ENCODE data around the gene IFT122.
"Not testable (repeated sequence)": the region's sequence is repeated elsewhere in the genome, so short reads cannot be mapped to it uniquely, and the experiment has no call there.

IFT122 gene

DNA sequence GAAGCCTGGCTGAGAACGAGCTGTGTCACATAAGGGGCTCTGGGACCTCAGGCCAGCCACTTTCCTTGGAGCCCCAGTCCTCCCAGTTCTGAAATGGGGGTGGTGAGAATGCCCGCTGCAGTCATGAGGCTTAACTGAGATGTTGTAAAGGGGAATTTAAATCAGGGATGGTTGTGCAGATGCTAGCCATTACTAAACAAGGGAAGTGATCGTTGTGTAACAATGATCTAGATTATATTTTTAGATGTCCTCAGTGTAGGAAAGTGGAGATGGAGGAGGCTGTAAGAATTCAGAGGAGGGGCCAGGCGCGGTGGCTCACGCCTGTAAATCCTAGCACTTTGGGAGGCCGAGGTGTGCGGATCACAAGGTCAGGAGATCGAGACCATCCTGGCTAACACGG is 49.2 kb downstream of the IFT122 start:
- not testable (repeated sequence) for FAIRE-seq; DNase-seq (ENCODE audit: extremely low spot score, insufficient read length, low read depth)

DNA sequence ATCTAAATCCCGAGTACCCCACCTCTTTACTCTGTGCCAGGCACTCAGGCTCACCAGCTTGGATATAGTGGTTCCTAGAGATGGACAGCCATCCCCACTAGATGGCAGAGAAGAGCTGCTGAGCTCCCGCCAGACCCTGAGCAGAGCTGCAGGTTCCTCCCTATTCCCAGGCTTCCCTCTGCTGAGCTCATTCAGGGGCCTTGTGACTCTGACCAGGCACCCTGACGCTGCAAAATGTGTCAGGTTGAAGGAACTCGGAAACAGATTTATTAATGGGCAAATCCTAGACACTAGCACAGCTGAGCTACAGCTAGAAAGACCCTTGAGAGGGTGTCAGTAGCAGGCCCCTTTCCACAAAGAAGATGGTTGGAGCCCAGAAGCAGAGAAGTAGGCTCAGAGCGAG is 50.2 kb downstream of the IFT122 start:
- peak; percentile 81 for FAIRE-seq
- DNase-seq (ENCODE audit: extremely low spot score, insufficient read length, low read depth): peak; percentile 67

DNA sequence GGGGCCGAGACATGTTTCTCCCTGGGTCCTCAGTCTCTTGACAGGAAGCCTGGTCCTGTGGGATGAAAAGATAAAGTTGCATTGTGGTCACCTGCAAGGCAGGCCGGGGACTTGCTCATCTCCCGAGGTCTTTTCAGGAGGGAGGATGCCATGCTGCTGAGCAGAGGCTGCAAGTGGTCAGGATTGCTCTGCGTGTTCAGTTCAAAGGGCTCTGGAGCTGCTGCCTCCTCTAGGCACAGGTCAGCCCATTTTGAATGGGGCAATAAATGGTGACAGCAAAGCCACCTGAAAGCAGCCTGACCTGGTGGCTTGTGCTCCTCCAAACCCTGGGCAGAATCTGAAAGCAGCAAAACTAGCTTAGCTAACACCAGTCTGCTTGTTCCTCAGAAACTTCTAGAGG is 51.1 kb downstream of the IFT122 start:
- not testable (repeated sequence) for DNase-seq (ENCODE audit: extremely low spot score, insufficient read length, low read depth); FAIRE-seq

DNA sequence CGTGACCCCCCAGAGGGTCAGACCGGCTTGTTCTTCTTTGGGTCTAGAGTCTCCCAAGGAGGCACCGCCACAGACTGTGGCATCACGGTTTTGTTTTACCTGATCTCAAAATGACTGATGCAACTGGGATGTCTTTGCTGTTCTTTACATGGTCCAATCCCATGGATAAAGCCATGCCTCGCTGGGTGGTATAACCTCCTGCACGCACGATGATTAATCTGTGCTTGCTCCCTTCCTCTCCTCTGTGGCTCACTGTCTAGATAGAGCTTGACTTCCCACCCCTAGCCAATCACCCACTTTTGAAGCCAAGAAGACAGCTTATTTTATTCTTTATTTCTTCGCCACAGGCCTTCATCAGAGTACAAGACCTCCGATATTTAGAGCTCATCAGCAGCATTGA is 51.8 kb downstream of the IFT122 start:
- FAIRE-seq (no peak), DNase-seq (ENCODE audit: extremely low spot score, insufficient read length, low read depth) (no peak)

DNA sequence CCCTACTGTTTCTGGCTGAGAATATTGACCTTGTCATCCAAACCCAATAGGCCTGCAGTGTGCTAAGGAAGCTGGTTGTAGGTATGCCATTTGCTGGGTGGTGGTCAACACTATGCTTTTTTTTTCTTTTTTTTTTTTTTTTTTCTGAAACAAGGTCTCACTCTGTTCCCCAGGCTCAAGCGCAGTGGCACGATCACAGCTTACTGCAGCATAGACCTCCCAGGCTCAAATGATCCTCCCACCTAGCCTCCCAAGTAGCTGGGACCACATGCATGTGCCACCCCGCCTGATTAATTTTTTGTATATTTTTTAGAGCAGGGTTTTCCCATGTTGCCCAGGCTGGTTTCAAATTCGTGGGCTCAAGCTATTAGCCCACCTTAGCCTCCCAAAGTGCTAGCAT is 52.7 kb downstream of the IFT122 start:
- no peak for FAIRE-seq
- no peak for DNase-seq (ENCODE audit: extremely low spot score, insufficient read length, low read depth)

DNA sequence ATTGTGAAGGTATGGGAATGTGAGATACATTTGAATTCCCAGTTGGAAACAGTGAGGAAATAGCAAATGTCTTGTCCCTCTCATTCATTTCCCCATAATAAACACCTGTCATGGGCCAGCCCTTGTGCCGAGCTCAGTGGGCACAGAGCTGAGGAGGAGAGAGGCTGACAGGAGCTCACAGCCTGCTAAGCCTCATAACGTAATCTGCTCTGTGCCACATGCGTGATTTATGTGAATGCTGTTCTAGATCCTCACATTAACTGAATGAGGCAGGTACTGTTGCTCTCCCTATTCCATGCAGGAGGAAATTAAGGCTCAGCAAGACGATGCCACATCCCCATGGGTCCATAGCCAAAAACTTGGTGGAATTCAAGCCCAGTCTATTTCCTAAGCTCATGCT is 53.2 kb downstream of the IFT122 start:
- no peak for DNase-seq (ENCODE audit: extremely low spot score, insufficient read length, low read depth)
- FAIRE-seq: no peak

DNA sequence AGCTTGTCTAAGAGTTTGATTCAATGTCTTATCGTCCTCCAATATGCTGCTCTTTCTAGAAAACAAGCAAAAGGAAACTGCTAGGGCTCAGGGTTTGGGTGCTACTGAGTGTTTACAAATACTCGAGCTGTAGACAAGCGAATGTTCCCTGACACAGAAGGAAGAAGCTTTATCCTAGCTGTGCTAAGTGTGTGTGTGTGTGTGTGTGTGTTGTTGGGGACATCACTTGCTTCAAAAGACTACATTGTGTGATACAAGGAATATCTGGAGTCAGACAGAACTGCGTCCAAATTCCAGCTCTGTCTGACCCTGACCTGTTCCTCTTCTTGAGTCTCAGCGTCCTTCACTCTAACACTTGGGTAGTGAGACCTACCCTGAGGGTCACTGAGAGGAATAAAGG is 54.5 kb downstream of the IFT122 start:
- not testable (repeated sequence) for FAIRE-seq; DNase-seq (ENCODE audit: extremely low spot score, insufficient read length, low read depth)

DNA sequence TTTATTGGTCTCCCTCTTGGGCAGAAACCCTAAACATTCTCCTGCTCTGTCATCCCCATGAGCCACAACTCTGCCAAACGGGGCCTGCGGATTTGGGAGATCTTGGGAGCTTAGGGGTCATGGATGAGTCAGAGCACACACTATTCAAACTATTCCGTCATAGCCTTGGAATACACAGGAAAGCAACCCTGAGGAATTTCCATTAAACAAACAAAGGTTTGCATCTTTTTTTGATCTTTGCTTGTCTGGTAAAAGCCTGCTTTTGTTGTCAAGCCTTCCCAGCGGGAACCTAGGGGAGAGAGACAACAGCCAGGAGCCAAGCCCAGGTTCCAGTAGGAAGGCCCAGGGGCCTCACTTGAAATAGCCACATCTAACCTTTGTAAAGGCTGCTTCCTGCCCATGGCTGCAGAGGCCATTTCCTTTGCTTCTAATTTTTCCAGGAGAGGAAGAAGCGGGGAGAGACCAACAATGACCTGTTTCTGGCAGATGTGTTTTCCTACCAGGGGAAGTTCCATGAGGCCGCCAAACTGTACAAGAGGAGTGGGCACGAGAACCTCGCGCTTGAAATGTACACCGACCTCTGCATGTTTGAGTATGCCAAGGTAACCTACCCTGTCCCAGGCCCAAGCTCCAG is 55.1 kb downstream of the IFT122 start:
- FAIRE-seq; DNase-seq (ENCODE audit: extremely low spot score, insufficient read length, low read depth): not testable (repeated sequence)

DNA sequence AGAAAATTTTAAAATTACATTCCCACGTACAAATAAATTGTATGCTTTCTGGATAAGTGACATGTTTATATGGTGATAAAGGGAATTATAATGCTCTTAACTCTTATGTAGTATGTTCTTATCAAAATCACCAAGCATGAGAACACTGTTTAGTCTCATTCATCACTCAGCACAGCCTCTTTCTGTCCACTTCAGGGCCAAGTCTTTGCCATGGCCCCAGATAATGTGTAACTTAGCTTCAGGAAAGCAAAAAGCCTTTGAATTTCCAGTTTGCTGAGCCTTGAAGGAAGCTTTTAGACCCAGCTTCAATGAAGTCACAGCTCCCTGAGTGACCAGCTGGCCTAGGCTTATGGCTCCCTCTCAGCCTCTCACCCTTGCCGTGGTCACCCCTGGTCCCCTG is 57.9 kb downstream of the IFT122 start:
- FAIRE-seq; DNase-seq (ENCODE audit: extremely low spot score, insufficient read length, low read depth): not testable (repeated sequence)

DNA sequence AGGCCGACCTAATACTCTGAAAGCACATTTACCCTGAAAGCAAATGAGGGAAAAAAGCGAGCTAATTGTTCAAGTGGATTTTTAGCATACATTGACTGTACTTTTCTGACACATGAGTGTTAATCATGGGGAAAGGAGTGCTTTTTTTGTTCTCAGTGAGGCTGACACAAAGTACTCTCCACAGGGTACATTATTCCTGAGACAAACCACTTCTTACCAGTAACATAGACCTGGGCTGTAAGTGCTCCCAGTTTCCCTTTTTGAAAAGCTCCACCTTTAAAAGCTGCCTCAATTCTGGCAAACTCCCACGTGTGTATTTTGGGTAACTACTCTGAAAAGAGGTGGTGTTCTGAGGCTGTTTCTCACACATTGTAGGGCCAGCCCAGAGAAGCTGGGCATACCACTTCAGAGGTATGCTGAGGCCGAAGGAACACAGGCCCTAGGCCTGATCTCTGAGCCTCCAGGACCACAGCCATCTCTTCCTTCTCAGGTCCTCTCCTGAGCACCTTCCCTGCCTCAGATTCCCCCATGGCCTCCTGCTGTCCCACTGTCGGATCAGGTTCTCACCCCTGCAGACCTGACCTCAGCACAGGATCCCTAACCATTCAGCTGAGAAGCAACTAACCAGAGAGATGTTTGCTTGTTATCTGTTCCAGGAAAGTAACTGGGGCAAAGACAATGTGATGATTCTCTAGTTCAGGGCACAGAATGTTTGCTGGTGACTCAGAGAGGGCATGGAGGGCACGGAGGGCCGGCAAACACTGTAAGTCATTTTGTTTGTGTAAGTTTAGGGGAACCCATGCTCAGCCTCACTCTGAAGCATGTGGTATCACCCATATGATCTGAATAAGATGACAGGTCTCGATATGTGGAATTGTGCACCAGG is 58.8 kb downstream of the IFT122 start:
- not testable (repeated sequence) for FAIRE-seq; DNase-seq (ENCODE audit: extremely low spot score, insufficient read length, low read depth)

DNA sequence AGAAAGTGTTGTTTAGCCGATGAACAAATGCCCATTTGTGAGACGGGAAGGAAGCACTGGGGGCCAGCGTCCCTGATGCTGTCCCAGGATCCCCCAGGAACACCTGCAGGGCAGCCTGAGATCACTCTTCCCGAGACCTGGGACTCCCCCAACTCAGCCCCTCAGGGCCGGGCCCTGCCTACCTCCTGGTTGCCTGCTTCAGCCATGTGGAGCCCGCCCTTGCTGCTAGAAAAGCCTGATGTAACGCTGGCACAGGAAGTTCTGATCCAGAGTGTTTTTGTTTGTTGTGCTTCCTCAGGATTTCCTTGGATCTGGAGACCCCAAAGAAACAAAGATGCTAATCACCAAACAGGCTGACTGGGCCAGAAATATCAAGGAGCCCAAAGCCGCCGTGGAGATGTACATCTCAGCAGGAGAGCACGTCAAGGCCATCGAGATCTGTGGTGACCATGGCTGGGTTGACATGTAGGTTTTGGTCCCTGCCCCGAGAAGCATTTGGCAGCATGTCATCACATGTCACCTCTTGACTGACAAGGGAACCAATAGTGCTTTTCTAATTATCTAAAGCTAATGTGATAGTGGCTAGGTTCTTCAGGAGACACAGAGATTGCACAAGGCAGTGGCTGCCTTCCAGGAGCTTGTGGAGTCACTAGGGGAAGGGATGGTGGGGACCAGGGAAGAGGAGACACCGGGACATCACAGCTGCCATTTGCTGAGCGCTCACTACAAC is 59.7 kb downstream of the IFT122 start:
- not testable (repeated sequence) for FAIRE-seq; DNase-seq (ENCODE audit: extremely low spot score, insufficient read length, low read depth)

DNA sequence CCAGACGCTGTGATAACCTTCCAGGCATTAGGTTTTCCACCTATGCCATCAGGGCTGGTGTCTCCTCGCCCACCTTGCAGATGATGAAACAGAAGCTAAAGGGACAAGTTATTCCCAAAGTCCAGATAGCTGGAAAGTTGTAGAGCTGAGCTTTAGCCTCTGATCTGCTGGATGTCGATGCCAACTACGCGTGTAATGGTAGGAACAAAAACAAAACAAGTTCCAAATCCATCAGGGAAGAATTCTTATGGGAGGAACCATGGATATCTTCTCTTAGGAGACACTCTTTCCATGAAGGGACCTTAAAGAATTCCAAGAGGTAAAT is 60.3 kb downstream of the IFT122 start:
- DNase-seq (ENCODE audit: extremely low spot score, insufficient read length, low read depth) (no peak), FAIRE-seq (no peak)

DNA sequence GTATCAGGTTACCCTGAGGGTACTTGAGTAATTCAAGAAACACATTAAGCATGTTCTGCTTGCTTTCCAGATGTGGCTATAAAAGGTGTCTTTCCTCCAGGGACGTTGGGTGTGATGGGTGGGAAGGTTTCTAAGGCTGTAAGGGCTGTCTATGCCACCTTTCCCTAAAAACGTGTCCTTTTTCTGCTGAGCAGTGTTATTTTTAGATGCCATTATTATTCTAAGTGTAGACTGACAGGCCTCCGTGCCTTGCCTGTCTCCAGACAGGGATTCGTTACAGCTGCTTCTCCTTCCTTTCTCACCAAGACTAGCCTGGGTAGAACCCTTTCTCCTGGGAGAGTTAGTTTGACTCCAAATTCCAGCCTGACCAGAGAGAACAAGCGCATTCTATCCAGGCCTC is 61.6 kb downstream of the IFT122 start:
- DNase-seq (ENCODE audit: extremely low spot score, insufficient read length, low read depth) (no peak), FAIRE-seq (no peak)

DNA sequence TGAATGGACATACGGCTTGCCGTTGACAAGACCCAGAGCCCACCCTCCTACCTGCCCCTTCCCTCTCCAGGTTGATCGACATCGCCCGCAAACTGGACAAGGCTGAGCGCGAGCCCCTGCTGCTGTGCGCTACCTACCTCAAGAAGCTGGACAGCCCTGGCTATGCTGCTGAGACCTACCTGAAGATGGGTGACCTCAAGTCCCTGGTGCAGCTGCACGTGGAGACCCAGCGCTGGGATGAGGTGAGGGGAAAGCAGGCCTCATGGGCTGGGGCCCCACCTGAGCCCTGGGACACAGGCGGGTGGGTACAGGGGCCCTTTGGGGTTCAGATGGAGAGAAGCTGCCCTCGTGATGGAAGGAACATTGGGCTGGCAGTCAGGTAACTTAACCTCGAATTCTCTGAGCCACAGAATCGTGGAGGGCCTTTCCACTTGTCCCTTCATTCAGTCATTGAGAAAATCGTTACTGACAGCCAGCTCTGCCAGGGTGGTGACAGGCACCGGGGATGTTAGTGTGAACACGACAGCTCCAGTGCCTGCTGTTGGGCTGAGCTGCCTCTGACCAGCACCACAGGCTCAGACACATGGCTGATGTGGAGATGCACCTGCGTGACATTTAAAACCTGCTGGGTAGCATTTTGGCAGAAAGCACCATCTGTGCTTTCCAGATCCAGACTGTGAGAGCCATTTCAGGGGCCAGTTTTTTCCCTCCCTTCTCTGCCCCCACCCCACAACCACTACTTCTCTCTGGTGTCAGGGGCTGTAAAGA is 62.8 kb downstream of the IFT122 start:
- DNase-seq (ENCODE audit: extremely low spot score, insufficient read length, low read depth) (no peak), FAIRE-seq (no peak)

DNA sequence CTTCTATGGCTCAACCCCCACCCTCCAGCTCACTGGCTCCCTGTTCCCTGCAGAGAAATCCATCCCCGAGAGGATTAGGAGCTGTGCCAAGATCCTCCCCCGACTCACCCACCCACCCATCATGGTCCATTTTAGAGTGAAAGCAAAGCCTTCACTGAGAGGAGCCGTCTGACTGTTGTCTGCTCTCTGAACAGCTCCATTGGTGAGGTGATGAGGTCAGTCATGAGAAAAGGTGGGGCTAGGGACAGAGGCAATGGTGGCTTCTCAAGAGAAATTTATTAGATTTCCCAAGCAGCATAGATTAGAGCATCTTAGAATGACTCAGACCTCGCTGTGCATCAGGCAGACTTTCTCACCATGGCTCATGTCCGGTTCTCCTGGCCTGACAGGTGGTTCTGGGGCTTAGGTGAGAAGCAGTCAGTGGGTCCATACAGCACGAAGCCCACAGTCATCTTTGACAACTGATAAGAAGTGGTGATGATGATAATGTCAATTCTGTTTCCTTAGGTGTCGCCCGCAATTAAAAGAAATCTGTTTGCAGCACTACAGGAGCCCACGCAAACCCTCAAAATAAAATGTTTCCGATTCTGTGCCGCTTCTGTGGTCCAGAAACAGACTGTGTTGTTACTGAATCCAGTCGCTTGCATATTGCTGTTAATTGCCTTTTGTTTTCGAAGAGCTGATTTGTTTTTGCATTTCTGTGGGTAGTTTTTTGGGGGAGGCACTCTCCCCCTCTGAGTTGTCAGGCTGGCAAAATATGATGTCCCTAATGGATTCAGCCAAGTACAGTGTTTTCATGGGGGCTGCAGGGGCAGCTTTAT is 63.7 kb downstream of the IFT122 start:
- no peak for FAIRE-seq

DNA sequence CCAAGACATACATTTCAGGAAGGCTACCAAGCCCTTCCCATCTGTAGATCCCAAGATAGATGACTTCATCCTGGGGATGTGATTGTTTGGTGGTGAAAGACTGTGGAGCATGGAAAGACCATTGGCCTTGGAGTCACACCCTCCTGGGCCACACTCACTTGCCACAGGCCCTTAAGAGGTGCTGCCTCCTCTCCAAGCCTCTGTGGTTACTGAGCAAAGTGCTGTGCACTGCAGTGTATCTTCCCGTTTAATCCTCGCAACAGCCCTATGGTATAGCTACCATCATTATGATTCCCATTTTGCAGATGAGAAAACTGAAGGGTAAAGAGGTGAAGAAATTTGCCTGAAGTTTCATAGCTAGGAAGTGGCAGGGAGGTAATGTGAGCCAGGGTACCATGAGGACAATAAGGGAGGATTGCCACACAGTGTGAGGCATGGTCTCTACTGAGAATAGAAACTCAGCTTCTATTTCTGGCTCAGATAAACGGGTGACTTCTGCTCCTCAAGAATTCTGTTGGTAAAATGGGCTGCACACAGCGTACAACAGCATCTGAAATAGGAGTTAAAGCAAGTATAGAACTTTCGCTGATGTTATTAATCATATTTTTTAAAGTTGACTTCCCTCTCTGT is 64.6 kb downstream of the IFT122 start:
- DNase-seq (ENCODE audit: extremely low spot score, insufficient read length, low read depth) (no peak), FAIRE-seq (no peak)

More for the DNA sequence above, 63.7 kb downstream of the IFT122 start:
- DNase-seq (ENCODE audit: extremely low spot score, insufficient read length, low read depth): no peak

DNA sequence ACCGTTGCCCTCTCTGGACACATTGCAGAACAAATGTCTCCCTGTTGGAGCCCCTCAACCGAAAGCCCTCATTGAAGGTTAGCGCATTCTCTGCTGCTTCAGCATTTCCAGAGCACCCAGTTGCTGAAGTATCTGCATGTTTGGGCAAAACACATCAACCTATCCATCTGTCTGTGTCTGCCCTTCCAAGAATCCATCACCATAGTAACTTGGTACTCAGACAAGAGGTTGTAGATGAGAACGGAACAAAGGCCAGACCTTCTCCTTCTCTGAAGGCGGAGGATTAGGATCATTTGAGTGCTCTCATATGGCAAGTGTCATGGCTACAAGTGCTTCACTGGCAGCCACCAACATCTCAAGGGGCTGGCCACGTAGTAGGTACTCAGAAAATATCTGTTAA is 65.3 kb downstream of the IFT122 start:
- no peak for DNase-seq (ENCODE audit: extremely low spot score, insufficient read length, low read depth)
- FAIRE-seq: no peak

DNA sequence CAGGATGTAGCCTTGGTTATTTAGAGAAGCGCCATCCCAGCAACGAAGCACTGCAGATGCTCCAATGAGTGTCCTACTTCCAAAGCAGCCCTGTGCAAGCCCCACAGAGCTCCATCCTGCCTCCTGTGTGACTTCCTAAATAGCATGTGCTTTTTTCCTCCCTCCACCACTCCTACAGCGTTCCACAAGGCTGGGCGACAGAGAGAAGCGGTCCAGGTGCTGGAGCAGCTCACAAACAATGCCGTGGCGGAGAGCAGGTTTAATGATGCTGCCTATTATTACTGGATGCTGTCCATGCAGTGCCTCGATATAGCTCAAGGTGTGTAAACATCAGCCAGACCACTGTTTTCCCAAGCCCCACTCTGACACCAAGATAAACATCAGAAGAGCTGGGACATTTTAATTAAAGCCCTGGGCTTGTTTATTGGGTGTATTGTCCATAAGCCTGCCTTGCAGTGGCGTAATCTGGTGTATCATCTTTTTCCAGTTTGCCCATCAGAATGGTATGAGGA is 66.3 kb downstream of the IFT122 start:
- DNase-seq (ENCODE audit: extremely low spot score, insufficient read length, low read depth) (no peak), FAIRE-seq (no peak)

All from GM18507 (cell line).